GM18873 (cell line): ENCODE data around the gene WDR81.

Experiments used
- ATAC-seq: cut with Tn5 transposase; IDR thresholded peaks from one replicate; pipeline ENCODE4 v1.9.1; 2021; ENCODE audit warnings: mild to moderate bottlenecking, moderate library complexity, moderate number of reproducible peaks; ENCODE audit not compliant: unreplicated experiment, low FRiP score

The WDR81 gene

DNA sequence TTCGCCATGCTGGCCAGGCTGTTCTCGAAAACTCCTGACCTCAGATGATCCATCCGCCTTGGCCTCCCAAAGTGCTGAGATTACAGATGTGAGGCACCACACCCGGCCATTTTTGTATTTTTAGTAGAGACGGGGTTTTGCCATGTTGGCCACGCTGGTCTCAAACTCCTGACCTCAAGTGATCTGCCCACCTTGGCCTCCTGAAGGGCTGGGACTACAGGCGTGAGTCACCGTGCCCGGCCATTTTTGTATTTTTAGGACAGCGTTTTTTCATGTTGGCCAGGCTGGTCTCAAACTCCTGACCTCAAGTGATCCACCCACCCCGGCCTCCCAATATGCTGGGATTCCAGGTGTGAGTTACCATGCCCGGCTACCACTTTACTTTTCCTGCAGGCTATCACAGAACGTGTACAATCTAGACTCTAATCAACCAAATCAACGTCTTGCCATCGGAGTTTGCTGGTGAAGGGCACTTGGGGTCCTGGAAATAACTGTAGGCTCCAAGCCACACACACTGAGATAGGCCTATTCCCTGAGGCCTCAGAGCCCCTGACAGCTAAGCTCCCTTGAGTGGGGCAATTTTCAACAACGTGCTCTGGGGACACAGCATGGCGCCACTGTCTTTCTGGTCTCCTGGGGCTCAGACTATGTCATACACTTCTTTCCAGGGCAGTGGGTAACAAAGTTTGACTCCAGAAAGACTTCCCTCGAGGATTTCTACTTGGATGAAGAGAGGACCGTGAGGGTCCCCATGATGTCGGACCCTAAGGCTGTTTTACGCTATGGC, 50.1 kb downstream of the WDR81 start:
- ATAC-seq = no peak

DNA sequence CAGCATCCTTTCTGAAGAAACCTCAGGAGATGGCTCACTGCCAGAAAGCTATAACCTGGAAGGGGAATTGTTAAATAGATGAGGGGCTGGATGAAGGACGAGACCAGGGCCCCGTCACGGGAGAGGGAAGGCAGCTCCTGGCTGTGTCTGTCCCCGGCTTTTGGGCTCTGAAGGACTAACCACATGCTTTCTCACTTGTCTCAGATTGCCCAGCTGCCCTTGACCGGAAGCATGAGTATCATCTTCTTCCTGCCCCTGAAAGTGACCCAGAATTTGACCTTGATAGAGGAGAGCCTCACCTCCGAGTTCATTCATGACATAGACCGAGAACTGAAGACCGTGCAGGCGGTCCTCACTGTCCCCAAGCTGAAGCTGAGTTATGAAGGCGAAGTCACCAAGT, 51.8 kb downstream of the WDR81 start:
- no peak for ATAC-seq

DNA sequence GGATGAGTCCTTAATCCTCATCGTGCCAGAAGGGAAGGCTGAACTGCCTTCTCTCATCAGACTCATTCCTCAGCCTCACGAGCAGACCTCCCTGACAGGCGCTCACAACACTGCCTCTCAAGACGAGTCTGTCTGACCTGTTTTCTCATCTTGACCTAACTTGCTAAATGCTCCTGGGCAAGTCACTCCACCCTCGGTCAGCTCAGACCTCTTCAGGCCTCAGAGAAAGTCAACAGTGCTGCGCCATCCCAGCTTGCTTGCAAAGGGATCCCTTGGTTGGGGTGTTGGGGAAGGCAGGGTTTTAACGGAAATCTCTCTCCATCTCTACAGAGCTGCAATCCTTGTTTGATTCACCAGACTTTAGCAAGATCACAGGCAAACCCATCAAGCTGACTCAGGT, 52.4 kb downstream of the WDR81 start:
- ATAC-seq = no peak

DNA sequence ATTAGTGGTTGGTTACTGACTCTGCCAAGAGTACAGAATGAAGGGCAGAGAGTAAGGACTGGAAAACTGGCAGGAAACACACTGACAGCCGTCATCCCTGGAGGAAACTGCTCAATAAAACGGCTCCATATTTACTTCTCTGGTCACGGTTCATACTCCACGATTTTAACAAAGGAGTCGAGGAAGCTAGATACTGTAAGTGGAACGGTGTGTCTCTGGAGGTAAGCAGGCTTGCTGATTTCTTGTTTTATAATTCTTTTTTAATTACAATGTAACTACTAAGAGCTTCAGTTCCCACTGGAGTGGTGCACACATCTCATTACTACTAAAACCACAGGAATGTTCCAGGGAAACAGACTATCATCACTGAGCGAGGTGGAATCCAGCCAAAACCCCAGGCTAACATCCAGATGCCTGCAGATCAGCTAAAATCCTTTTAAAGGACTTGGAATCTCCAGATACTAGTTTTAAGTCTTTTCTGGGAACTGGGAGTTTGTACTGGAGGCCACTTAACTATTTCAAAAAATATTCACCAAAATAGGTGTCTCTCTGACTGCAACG, 55.1 kb downstream of the WDR81 start:
- ATAC-seq = no peak

DNA sequence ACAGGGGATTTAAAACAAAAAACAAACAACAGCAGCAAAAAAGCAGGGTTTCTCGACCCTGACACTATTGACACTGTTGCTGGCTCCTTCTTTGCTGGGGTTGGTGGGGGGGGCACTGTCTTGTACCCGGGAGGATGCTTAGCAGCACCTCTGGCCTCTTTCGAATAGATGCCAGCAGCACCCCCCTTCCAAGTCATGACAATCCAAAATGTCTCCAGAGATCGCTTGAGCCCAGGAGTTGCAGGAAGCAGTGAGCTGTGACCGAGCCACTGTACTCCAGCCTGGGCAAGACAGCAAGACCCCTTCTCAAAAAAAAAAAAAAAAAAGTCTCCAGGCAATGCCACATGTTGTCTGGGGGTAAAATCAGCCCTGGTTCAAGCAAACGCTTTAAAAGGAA, 57.7 kb downstream of the WDR81 start:
- ATAC-seq = no peak

DNA sequence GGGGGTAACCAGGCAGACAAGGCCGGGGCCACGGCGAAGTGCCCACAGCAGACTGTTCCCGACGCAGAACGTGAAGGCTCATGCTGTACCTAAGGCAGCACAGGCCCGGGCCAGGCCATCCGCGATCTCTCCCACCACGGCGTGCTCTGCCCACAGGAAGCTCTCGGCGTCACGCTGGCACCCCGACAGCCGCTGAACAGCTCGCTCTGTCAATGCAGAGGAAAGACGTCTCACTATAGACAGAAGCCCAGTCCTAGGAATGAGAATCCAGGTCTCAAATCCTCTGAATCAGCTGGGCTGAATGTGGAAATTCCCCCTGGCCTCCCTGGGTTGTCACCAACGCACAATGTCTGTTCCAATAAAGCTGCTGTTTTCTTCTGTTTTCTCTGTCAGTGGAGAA, 58.8 kb downstream of the WDR81 start:
- ATAC-seq = no peak

DNA sequence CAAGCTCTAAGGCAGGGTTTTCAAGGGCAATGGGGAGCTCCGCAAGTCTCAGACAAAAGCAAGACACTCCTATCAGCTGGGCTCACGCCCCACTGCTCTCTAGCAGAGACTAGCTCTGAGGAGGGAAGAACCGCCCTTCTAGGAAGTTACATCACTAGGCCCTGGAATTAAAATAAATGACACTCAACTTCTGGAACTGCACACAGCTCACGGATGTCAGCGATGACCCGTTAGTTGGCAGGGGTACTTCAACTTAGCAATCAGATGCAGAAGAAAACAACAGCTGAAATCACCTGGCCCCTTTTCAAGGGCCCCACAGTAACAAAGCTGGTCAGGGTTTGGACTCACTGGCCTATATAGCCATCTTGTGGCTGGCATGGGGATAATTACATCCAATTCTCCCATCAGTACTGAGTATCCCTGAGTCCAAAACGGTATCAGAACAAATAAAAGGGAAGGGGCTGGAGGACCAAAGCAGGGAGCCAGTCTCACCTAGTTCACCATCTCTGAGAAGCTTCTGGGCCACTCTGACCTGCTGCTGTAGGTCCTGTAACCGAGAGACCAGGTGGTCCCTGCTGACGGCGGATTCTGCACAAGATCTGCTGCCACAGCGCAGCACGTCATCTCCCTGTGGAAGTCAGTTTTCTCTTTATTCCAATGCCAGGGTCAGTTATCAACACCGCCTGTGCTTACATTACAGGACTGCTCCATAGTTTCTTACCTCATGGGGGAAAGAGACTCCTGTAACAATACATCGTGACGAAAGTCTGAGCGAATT, 59.5 kb downstream of the WDR81 start:
- ATAC-seq = no peak

DNA sequence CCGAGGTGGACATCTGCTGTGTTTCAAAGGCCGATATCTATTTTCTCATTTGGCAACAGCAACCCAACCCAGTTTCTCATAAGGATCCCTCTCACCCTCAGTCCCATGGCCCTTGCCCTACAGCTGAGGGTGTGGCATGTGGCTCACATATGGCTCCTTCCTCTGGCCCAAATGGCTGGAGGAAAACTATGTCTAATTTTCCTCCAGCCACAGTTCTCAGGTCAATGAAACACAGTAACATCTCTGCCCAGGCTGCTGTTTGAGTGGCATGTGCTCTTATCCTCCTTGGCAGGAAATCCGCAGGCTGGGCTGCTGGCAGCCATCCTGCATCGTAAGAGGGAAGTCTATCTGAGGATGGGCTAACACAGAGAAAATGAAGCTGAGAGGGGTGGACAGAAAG, 61.4 kb downstream of the WDR81 start:
- ATAC-seq = no peak

DNA sequence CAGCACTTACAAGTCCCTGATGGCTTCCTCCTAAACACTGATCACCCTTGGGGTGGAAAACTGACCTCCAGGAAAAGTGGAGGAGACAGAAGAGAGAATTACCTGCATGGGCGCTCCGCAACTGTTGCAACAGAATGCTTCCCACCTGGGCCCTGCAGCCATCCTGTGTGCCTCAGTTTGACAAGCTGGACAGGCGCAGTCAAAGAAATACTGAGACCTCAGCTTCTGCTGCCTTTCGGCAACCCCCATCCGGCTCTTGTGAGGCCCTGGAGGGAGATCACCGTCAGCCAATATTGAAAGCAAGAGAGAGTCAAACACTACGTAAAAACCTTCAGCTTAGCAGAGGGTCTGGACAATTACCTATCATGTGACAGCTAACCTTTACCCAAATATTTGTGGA, 62.2 kb downstream of the WDR81 start:
- no peak for ATAC-seq

DNA sequence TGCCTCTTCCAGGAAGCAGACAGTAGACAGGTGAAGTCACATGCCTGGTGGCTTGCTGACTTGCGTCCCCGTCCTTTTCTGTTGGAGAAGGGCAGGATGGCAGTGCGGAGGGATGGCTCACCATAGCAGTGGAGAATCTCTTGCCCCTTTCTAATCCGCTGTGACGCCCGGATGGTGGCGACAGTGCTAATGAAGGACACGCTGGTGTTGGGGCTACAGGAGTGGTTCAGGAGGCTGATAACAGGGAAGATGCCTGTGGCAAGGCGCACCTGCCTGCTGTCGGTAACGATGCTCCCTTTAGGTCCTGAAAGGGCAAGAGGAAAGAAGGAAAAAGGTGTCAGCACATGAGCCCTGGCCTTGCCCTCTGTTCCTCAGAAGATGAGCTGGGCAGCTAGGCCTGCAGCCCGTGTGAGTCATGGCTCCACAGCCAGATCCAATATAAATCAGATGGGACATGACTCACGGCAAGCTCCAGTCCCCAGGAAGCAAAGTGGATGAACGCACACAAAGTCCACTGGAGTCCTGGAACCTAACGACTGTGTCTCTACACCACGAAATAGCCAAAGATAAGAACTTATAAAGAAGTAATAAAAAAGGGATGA, 62.9 kb downstream of the WDR81 start:
- no peak for ATAC-seq
